RPMI8226 (cell line): ENCODE measurements around the gene LDLRAP1.

Source experiments
- DNase-seq: peaks from one replicate; pipeline ENCODE4 v3.0.0-alpha.2; 2015

The LDLRAP1 gene

GRCh38 chr1:25544243-25544764 is 898 bp downstream of the LDLRAP1 start:
- DNase-seq: peak; percentile 55

- no peak for DNase-seq
Observed at GRCh38 chr1:25544819-25545218, 1.4 kb downstream of the LDLRAP1 start.

GRCh38 chr1:25545767-25546166 is 2.4 kb downstream of the LDLRAP1 start:
- no peak for DNase-seq

DNA sequence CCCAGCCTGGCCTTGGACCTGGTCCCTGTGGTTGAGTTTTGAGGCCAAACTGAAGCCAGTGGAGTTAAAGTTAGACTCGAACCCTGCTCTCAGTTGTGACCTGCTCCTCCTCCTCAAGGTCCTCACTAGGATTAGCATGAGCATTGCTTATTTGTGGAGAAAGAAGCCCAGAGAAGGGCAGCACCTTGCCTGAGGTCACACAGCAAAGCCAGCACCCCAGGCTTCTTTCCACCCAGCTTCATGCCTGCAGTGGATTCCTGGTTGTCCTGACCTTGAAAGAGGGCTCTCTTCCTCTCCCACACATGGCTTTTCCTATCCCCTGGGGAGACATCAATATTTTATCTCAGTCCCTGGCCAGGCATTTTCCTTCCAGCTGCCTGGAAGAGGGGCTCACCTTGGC is 2.8 kb downstream of the LDLRAP1 start:
- DNase-seq: no peak

- DNase-seq: peak; percentile 70
Observed at GRCh38 chr1:25548601-25549000, 5.2 kb downstream of the LDLRAP1 start.

- DNase-seq: peak; percentile 98
Observed at GRCh38 chr1:25549273-25550154, 6.1 kb downstream of the LDLRAP1 start.

- no peak for DNase-seq
Observed at GRCh38 chr1:25550155-25550506, 6.7 kb downstream of the LDLRAP1 start.

DNA sequence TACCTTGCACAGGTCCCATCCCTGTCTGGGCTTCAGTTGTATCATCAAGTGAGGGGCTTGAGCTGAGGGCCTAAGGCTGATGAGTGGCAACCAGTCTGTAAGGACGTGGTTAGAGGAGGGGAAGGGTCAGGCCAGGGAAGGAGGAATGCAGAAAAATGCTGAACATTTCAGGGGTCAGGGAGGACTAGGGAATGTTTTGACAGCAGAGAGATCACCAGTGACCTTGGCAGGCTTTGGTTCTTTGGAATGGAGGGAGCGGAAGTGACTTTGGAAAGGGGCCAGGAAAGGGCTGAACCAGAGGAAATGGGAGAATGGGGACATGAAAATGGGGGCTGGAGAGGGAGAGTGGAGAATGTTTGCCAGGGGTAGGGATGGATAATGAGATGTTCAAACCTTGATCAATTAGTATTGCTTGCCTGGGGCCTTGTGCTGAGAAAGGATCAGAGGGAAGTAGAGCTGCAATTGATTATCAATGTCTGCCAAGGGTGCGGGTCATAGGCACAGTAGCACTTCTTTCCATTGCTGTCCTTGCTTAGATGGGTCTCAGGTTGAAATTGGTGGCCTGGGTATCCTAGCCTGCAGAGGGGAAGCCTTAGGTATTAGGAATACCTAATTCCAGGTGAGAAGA is 7.4 kb downstream of the LDLRAP1 start:
- DNase-seq: no peak

- DNase-seq: no peak
Observed at GRCh38 chr1:25553749-25554429, 10.5 kb downstream of the LDLRAP1 start.

- DNase-seq: no peak
Observed at GRCh38 chr1:25554430-25554780, 11.0 kb downstream of the LDLRAP1 start.

DNA sequence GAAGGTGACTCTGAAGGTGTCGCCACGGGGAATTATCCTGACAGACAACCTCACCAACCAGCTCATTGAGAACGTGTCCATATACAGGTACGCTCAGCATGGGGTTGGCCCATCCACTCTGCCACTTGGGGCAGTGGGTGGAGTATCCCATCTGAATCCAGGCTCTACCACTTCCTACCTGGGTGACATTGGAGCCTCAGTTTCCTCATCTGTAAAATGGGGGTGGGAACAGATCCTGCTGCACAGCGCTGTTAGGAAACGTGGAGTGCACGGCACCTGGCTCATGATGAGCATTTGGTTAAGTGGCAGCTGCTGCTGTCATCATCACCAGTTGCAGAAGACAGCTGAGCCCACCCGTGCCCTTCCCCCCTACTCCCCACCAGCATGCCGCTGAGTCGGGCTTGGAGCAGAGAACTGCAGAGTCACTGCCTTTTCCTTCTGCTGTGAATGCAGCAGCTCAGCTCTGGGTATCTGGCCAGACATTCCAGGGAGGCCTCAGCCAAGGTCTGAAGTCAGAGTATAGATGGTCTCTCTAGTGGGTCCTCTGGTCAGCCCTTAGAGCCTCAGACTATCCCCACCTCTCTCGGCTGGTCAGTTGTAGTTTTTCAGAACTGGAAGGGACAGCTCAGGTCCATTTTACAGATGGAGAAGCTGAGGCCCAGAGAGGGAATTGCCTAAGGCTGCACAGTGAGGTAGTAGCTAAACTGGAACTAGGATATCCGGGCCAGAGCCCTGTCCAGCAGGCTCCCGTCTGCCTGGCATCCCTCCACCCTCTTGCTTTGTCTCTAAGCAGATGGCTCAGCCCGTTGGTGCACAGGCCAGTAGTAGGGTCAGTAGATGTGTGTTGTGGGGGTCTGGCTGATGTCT is 11.7 kb downstream of the LDLRAP1 start:
- DNase-seq: no peak

GRCh38 chr1:25555753-25556092 is 12.3 kb downstream of the LDLRAP1 start:
- DNase-seq: no peak

- DNase-seq: no peak
Observed at GRCh38 chr1:25556132-25556670, 12.8 kb downstream of the LDLRAP1 start.

DNA sequence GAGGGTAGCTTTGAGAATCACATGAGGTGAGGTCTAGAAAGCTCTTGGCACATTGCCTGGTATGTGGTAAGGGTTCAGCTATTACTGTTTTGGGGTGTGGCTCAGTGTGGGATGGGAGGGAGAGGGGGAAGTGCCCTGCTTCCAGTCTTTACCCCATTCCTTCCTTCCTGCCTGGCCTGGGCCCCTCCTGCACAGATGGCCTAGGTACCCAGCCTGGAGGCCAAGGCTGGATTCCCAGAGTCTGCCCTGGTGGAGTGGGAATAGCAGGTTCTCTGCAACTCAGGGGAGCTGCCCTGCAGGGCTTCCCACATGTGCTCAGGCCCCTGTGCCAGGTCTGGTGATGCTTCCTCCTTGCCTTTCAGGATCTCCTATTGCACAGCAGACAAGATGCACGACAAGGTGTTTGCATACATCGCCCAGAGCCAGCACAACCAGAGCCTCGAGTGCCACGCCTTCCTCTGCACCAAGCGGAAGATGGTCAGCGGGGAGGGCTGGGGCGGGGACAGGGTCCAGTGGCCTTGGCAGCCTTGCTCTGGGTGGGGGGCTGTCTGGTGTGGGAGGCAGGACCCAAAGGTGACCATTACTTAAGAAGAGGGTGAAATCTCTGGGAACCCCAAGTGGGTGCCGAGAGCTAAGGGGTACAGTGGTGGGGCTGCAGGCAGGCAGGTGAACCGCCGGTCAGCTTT is 13.5 kb downstream of the LDLRAP1 start:
- peak; percentile 83 for DNase-seq

DNA sequence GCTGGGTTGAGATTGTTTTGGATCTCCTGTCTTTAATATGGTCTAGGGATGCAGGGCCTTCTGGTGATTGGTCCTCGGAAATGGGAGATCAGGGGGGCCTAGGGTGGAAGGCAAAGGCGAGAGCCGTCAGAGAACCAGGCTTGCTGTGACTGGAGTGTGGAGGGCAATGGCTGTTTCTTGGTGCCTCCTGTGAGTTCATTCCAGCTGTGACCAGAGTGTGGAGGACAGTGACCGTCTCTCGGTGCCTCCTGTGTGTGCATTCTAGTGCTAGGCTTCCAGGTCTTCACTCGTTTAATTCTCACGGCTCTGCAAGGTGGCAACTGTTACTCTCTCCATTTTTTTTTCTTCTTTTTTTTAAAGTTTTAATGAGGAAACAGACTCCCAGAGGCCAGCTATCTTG is 14.1 kb downstream of the LDLRAP1 start:
- DNase-seq: no peak

- DNase-seq: no peak
Observed at GRCh38 chr1:25559031-25559430, 15.6 kb downstream of the LDLRAP1 start.

DNA sequence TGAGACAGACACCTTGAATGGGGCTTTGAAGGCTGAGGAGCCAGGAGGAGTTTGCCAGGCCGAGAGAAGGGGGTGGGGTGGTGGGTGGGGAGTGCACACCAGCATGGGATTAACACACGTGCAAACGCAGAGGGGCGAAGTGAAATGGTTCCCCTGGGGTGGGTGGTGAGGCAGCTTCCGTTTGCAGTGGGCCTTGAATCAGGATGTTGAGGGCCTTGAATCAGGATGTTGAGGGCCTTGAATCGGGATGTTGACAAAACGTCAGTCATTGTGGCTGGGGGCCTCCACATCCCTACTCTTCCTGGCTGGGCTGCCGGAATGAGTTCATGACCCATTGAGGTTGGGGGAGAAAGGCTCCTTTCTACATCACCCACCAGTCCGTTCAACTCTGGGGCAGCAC is 16.6 kb downstream of the LDLRAP1 start:
- no peak for DNase-seq

- DNase-seq: no peak
Observed at GRCh38 chr1:25560788-25561187, 17.4 kb downstream of the LDLRAP1 start.

DNA sequence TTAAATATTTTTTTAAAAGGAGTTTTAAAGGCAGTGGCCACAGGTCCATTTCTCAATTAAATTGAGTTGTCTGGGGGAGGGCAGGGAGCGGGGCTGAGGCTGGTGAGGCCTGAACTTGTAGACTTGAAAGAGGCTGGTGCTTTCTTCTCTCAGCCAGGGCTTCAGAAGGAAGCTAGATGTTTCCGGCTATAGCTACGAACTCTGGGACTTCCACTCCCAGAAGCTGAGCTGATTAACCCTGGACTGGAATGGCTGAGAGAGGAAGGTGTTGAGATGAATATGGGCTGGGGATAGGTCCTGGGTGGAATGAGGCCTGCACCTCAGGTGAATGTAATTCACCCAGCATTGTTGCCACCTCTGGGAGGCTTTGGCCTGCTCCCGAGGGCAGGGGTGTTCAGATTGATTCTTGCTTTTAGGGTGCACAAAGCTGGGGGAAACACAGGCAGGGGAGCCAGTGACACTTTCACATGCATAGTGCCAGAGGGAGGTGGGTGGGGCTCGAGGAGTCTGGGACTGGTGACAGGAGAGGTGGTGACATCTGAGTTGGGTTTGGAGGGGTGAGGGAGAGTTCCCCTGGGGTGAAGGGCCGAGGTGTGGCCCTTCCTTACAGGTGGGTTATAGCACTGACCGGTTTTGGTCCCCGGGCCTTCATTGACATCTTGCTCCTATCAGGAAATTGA is 18.2 kb downstream of the LDLRAP1 start:
- peak; percentile 42 for DNase-seq

GRCh38 chr1:25562101-25562927 is 18.9 kb downstream of the LDLRAP1 start:
- DNase-seq: peak; percentile 98

DNA sequence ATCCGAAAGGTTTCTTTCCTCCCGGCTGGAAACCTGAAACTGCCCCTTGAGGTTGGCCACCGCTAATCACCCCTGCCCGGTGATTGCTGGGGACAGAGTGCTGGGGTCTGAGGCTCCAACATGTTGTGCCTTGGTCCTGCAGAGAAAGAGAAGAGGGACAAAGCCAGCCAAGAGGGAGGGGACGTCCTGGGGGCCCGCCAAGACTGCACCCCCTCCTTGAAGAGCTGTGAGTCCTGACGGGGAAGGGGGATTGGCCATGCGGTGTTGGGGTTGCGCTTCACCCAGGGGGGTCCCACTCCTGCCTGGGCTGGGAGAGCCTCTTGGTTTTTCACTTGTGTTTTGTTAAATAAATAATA is 19.5 kb downstream of the LDLRAP1 start:
- DNase-seq: no peak
